ENCODE measurements around the gene KLHL35. TPM values are rescaled to one million over a fixed set of nuclear protein-coding genes. Genes with fewer than 3 reads are reported as not detected.

Gene KLHL35
- total RNA-seq, 2 experiments from 2014 or later: 0.21 TPM; not detected in 1

GRCh38 chr11:75467881-75468280 is 34.9 kb upstream of the KLHL35 start:
- POLR2A ChIA-PET: no interaction called here
- intact Hi-C loops (cut with micrococcal nuclease; ENCODE audit: unreplicated experiment): no loop called here

GRCh38 chr11:75467311-75467710 is 34.3 kb upstream of the KLHL35 start:
- no peaks in the 10 kb centered on the region for H3K79me2 ChIP-seq (ENCODE audit: insufficient read depth, low read depth, low read length)
- intact Hi-C loops (cut with micrococcal nuclease; ENCODE audit: unreplicated experiment): no loop called here
- H3K9me3 ChIP-seq (ENCODE audit: low read length): no peaks in the 10 kb centered on the region
- no peak overlapping the region for H3K27ac ChIP-seq (ENCODE audit: low read depth, low read length, poor library complexity, severe bottlenecking)
- no peaks in the 10 kb centered on the region for H3K36me3 ChIP-seq (ENCODE audit: insufficient read depth, low read length)
- DNase-seq (ENCODE audit: low spot score): no peak
- no TSS peak for BruUV-seq (replicated peaks)
- H3K9me2 ChIP-seq (ENCODE audit: insufficient read depth, low read length): no peaks in the 10 kb centered on the region
- no peaks in the 10 kb centered on the region; the same call in 1 of the 2 replicates for H4K20me1 ChIP-seq (ENCODE audit: insufficient read depth, low read length)
- TF ChIP-seq CTCF (conservative IDR thresholded peaks at IDR 0.05; ENCODE audit: low read length) (no peak), EZH2phosphoT487 (IDR thresholded peaks at IDR 0.05; ENCODE audit: borderline replicate concordance, low read depth, low read length) (no peak)
- H3K4me1 ChIP-seq (ENCODE audit: insufficient read depth, low read length, poor library complexity, severe bottlenecking): no peaks in the 10 kb centered on the region
- H3K4me3 ChIP-seq (ENCODE audit: low read depth, low read length, poor library complexity, severe bottlenecking): no peak overlapping the region
- ChIA-PET POLR2A (interaction anchor here (1.3 kb wide), 1 partner anchor 51 kb away, joined by 3 read pairs; no protein-coding TSS in a partner anchor), CTCF (ENCODE audit: unreplicated experiment) (no interaction called here)
- no peak overlapping the region for H3K4me2 ChIP-seq (ENCODE audit: low read length)
- no peak overlapping the region for H2AFZ ChIP-seq (ENCODE audit: low read length)

More at GRCh38 chr11:75467881-75468280, 34.9 kb upstream of the KLHL35 start:
- no peak overlapping the region for H2AFZ ChIP-seq (ENCODE audit: low read length)
- no peak overlapping the region for H3K4me2 ChIP-seq (ENCODE audit: low read length)
- H3K4me3 ChIP-seq (ENCODE audit: low read depth, low read length, poor library complexity, severe bottlenecking): no peak overlapping the region
- TF ChIP-seq EZH2phosphoT487 (IDR thresholded peaks at IDR 0.05; ENCODE audit: borderline replicate concordance, low read depth, low read length) (no peak), CTCF (conservative IDR thresholded peaks at IDR 0.05; ENCODE audit: low read length) (no peak)
- BruUV-seq (replicated peaks): no TSS peak
- no peak overlapping the region for H3K27ac ChIP-seq (ENCODE audit: low read depth, low read length, poor library complexity, severe bottlenecking)
- no peaks in the 10 kb centered on the region for H3K79me2 ChIP-seq (ENCODE audit: insufficient read depth, low read depth, low read length)
- no peaks in the 10 kb centered on the region for H3K9me3 ChIP-seq (ENCODE audit: low read length)
- DNase-seq (ENCODE audit: low spot score): no peak
- no peaks in the 10 kb centered on the region for H3K36me3 ChIP-seq (ENCODE audit: insufficient read depth, low read length)
- H3K4me1 ChIP-seq (ENCODE audit: insufficient read depth, low read length, poor library complexity, severe bottlenecking): no peaks in the 10 kb centered on the region
- no peaks in the 10 kb centered on the region; the same call in 1 of the 2 replicates for H4K20me1 ChIP-seq (ENCODE audit: insufficient read depth, low read length)
- CTCF ChIA-PET (ENCODE audit: unreplicated experiment): no interaction called here
- no peaks in the 10 kb centered on the region for H3K9me2 ChIP-seq (ENCODE audit: insufficient read depth, low read length)

- TF ChIP-seq CTCF (conservative IDR thresholded peaks at IDR 0.05; ENCODE audit: low read length) (no peak), EZH2phosphoT487 (IDR thresholded peaks at IDR 0.05; ENCODE audit: borderline replicate concordance, low read depth, low read length) (no peak)
- Histone ChIP-seq H3K9me3 (ENCODE audit: low read length) (no peaks in the 10 kb centered on the region), H3K9me2 (ENCODE audit: insufficient read depth, low read length) (no peaks in the 10 kb centered on the region), H4K20me1 (ENCODE audit: insufficient read depth, low read length) (no peaks in the 10 kb centered on the region; the same call in 1 of the 2 replicates), H3K36me3 (ENCODE audit: insufficient read depth, low read length) (no peaks in the 10 kb centered on the region), H3K4me1 (ENCODE audit: insufficient read depth, low read length, poor library complexity, severe bottlenecking) (no peaks in the 10 kb centered on the region), H2AFZ (ENCODE audit: low read length) (no peak overlapping the region), H3K27ac (ENCODE audit: low read depth, low read length, poor library complexity, severe bottlenecking) (no peak overlapping the region), H3K4me3 (ENCODE audit: low read depth, low read length, poor library complexity, severe bottlenecking) (no peak overlapping the region), H3K79me2 (ENCODE audit: insufficient read depth, low read depth, low read length) (no peaks in the 10 kb centered on the region), H3K4me2 (ENCODE audit: low read length) (no peak overlapping the region)
- ChIA-PET CTCF (ENCODE audit: unreplicated experiment) (no interaction called here), POLR2A (interaction anchor here (1.2 to 1.3 kb wide), 2 partner anchors 18 to 52 kb away, joined by 3 read pairs; no protein-coding TSS in a partner anchor)
- BruUV-seq (replicated peaks): no TSS peak
- intact Hi-C loops (cut with micrococcal nuclease; ENCODE audit: unreplicated experiment): no loop called here
- DNase-seq (ENCODE audit: low spot score): no peak
Observed at GRCh38 chr11:75465701-75466531, 32.9 kb upstream of the KLHL35 start.
